Naive thymus-derived CD4-positive, alpha-beta T cell (primary cell): ENCODE measurements around the gene APBA1. TPM values are rescaled to one million over a fixed set of nuclear protein-coding genes. Genes with fewer than 3 reads are reported as not detected.

Experiments used
- ATAC-seq: fragments of 150-1000 bp; cut with Tn5 transposase; 2 replicates; pipeline ENCODE4 v1.10.0; 2021; ENCODE audit warnings: mild to moderate bottlenecking, moderate library complexity
- CTCF ChIA-PET: fragments of 350-600 bp; sonication (Branson Sonifier 250); formaldehyde crosslinking; loops from one replicate; lab custom pipeline; 2021; ENCODE audit warnings: antibody characterized with exemption; lab: Charles Lee
- POLR2A ChIA-PET: fragments of 350-600 bp; sonication (Branson Sonifier 250); formaldehyde crosslinking; loops from one replicate; lab custom pipeline; 2021; ENCODE audit warnings: antibody characterized with exemption, inconsistent platforms; lab: Charles Lee
- DNase-seq, 9 donors: peaks; one replicate each; pipeline versions ENCODE4 v3.0.0 to v3.0.0-alpha.2; 2020 to 2022; ENCODE audit warnings: mixed read lengths in 1 of 9
- H3K27ac ChIP-seq: one replicate; pipeline ENCODE4 v1.7.0; 2013; ENCODE audit warnings: mild to moderate bottlenecking, low read depth, low read length, moderate library complexity
- H3K27me3 ChIP-seq, 2 donors: one replicate each; pipeline ENCODE4 v1.7.0; 2013; ENCODE audit warnings: low read length in 2 of 2, mild to moderate bottlenecking in 2 of 2, moderate library complexity in 2 of 2; ENCODE audit not compliant: control insufficient read depth in 2 of 2, insufficient read depth in 2 of 2
- H3K36me3 ChIP-seq, 3 experiments: 1 replicate in 2 of 3; 2 replicates in 1 of 3; pipeline ENCODE4 v1.7.0; 2013; ENCODE audit warnings: low read length in 3 of 3, mild to moderate bottlenecking in 3 of 3, moderate library complexity in 1 of 3; ENCODE audit not compliant: insufficient read depth in 3 of 3, control insufficient read depth in 2 of 3
- H3K4me1 ChIP-seq, 2 donors: one replicate each; pipeline ENCODE4 v1.7.0; 2013; ENCODE audit warnings: low read length in 2 of 2, mild to moderate bottlenecking in 2 of 2, moderate library complexity in 1 of 2; ENCODE audit not compliant: control insufficient read depth in 2 of 2, insufficient read depth in 2 of 2
- H3K4me3 ChIP-seq: 2 replicates; pipeline ENCODE4 v1.7.0; 2013; ENCODE audit warnings: mild to moderate bottlenecking, low read length
- H3K9me3 ChIP-seq, 3 experiments: 1 replicate in 2 of 3; 2 replicates in 1 of 3; pipeline ENCODE4 v1.7.0; 2013; ENCODE audit warnings: low read length in 3 of 3; ENCODE audit not compliant: control insufficient read depth in 2 of 3
- H3K27ac Mint-ChIP-seq, 9 donors: one replicate each; pipeline ENCODE4 v1.8.0; 2020 to 2022; ENCODE audit warnings: mixed read lengths in 9 of 9, mild to moderate bottlenecking in 8 of 9, moderate library complexity in 5 of 9, inconsistent platforms in 2 of 9
- H3K27me3 Mint-ChIP-seq, 5 donors: one replicate each; pipeline ENCODE4 v1.8.0; 2021 to 2022; ENCODE audit warnings: mixed read lengths in 5 of 5, mild to moderate bottlenecking in 1 of 5
- H3K36me3 Mint-ChIP-seq, 5 donors: one replicate each; pipeline ENCODE4 v1.8.0; 2020 to 2022; ENCODE audit warnings: mixed read lengths in 5 of 5, mild to moderate bottlenecking in 3 of 5, inconsistent platforms in 1 of 5
- H3K4me1 Mint-ChIP-seq, 7 donors: one replicate each; pipeline ENCODE4 v1.8.0; 2020 to 2022; ENCODE audit warnings: mixed read lengths in 7 of 7, mild to moderate bottlenecking in 3 of 7, inconsistent platforms in 1 of 7
- H3K4me3 Mint-ChIP-seq, 10 donors: one replicate each; pipeline ENCODE4 v1.8.0; 2020 to 2022; ENCODE audit warnings: mild to moderate bottlenecking in 10 of 10, mixed read lengths in 10 of 10, moderate library complexity in 6 of 10, inconsistent platforms in 2 of 10
- H3K9me3 Mint-ChIP-seq, 11 donors: one replicate each; pipeline ENCODE4 v1.8.0; 2020 to 2022; ENCODE audit warnings: mixed read lengths in 11 of 11, mild to moderate bottlenecking in 4 of 11, inconsistent platforms in 1 of 11, moderate library complexity in 1 of 11
- intact Hi-C, 2 donors: fragments of 100-400 bp; cut with micrococcal nuclease; formaldehyde crosslinking; loops; one replicate each; pipeline ENCODE4 v1.15.1; 2023
- polyA plus RNA-seq, 2 donors: library from polyadenylated mRNA; unstranded; fragments of 300-500 nt; fragmentation: Illumina TruSeq; gene quantifications; one replicate each; pipeline ENCODE4 v1.2.3, GENCODE V29; 2021
- total RNA-seq, 6 experiments: library from RNA in 5 of 6; stranded (reverse) in 5 of 6; gene quantifications; 1 replicate in 5 of 6; 2 replicates in 1 of 6; pipeline ENCODE4 v1.2.3 and lab custom pipeline; 2021 to 2026

Gene APBA1
- total and polyA plus RNA-seq, 7 experiments from 2014 or later: 0.06 to 4.5 (median 1.4) TPM; not detected in 1

DNA sequence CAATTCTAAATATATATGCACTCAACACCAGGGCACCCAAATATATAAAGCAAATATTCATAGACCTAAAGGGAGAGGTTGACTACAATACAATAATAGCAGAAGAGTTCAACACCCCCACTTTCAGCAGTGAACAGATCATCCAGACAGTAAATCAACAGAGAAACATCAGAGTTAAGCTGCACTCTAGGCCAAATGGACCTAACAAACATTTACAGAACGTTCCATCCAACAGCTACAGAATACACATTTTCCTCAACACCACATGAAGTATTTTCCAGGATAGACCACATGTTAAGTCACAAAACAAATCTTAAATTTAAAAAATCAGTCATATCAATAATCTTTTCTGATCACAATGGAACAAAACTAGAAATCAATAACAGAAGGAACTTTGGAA, 18.9 kb downstream of the APBA1 start:
- peaks cover 0 to 11% (median 8%) of the 10 kb centered on the region in 5 donors for H3K27me3 Mint-ChIP-seq
- ChIA-PET CTCF (no interaction called here), POLR2A (no interaction called here)
- no peaks in the 10 kb centered on the region for H3K9me3 ChIP-seq
- no peak for DNase-seq
- no peak overlapping the region for H3K4me3 Mint-ChIP-seq
- peaks cover 0 to 2% (median 0%) of the 10 kb centered on the region in 11 donors for H3K9me3 Mint-ChIP-seq
- no peak for ATAC-seq
- intact Hi-C loops: no loop called here
- no peak overlapping the region for H3K27ac Mint-ChIP-seq
- H3K4me1 ChIP-seq: no peaks in the 10 kb centered on the region
- H3K27ac ChIP-seq: no peak overlapping the region
- H3K36me3 ChIP-seq: no peaks in the 10 kb centered on the region
- H3K36me3 Mint-ChIP-seq: peaks cover 0 to 4% (median 0%) of the 10 kb centered on the region in 5 donors
- no peaks in the 10 kb centered on the region for H3K27me3 ChIP-seq
- H3K4me1 Mint-ChIP-seq: no peaks in the 10 kb centered on the region
- H3K4me3 ChIP-seq: no peak overlapping the region

DNA sequence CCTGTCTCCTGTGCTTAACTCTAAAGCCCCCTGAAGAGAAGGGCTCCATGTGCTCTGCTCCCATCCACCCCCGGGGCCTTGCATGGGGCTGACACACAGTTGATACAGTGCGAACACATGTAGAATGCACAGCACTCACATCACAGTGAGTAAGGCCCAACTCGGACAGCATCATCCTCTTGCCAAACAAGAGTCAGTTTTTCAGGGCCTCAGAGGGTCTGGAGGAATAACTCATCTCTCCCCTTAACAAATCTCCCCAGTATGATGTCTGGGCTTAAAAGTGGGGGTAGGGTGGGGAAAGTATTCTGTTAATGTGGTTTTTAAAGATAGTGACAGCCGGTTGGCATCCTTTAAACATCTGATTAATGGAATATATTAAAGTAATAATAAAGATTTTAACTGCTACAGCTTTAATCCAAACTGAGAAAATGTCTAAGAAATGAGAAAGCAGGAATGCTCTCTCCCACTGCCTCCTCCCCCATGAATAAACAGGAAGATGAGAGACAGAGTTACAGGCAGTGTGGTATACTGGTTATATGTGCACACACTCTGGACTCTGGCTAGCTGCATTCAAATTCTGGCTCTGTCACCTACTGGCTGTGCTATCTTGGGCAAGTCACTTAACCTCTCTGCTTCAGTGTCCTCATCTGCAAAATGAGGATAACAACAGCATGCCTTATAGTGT, 22.5 kb downstream of the APBA1 start:
- Histone ChIP-seq H3K27me3 (no peaks in the 10 kb centered on the region), H3K4me1 (no peaks in the 10 kb centered on the region), H3K36me3 (no peaks in the 10 kb centered on the region), H3K4me3 (no peak overlapping the region), H3K27ac (no peak overlapping the region), H3K9me3 (no peaks in the 10 kb centered on the region)
- H3K27me3 Mint-ChIP-seq: peaks cover 0 to 11% (median 8%) of the 10 kb centered on the region in 5 donors
- DNase-seq: no peak
- peaks cover 0 to 4% (median 0%) of the 10 kb centered on the region in 5 donors for H3K36me3 Mint-ChIP-seq
- H3K27ac Mint-ChIP-seq: no peak overlapping the region
- no peak for ATAC-seq
- ChIA-PET CTCF (no interaction called here), POLR2A (no interaction called here)
- intact Hi-C loops: loop anchor here in 1 of 2 donors (10.0 kb wide), 1 partner anchor 65 kb away; no protein-coding TSS in a partner anchor
- H3K4me3 Mint-ChIP-seq: no peak overlapping the region
- no peaks in the 10 kb centered on the region for H3K4me1 Mint-ChIP-seq
- peaks cover 0 to 2% (median 0%) of the 10 kb centered on the region in 11 donors for H3K9me3 Mint-ChIP-seq

DNA sequence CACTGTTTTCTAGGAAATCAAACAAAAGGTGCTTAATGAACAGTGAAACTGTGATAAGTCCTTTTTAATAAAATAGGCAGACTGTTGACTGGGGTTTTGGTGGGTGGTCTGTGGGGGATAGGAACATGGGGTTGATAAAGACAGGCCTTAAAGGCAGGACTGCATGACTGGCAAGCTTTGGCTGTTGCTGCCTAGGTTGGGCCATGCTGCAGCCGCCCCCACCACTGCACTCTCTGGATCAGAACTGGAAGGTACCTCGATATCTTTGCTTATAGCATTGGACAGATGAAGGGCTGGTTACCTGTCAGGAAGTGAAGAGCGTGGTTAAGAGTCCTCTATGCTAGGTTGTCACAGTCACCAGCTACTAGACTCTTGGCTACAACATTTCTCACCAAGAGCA, 24.4 kb downstream of the APBA1 start:
- Histone ChIP-seq H3K27ac (no peak overlapping the region), H3K27me3 (no peaks in the 10 kb centered on the region), H3K9me3 (no peaks in the 10 kb centered on the region), H3K4me1 (no peaks in the 10 kb centered on the region), H3K36me3 (no peaks in the 10 kb centered on the region), H3K4me3 (no peak overlapping the region)
- peaks cover 0 to 4% (median 0%) of the 10 kb centered on the region in 5 donors for H3K36me3 Mint-ChIP-seq
- peaks cover 0 to 2% (median 0%) of the 10 kb centered on the region in 11 donors for H3K9me3 Mint-ChIP-seq
- no peak for ATAC-seq
- peaks cover 0 to 9% (median 7%) of the 10 kb centered on the region in 5 donors for H3K27me3 Mint-ChIP-seq
- no peak overlapping the region for H3K4me3 Mint-ChIP-seq
- intact Hi-C loops: loop anchor here in 1 of 2 donors (10.0 kb wide), 1 partner anchor 63 kb away; no protein-coding TSS in a partner anchor
- no peak for DNase-seq
- CTCF ChIA-PET: no interaction called here
- H3K27ac Mint-ChIP-seq: no peak overlapping the region
- H3K4me1 Mint-ChIP-seq: no peaks in the 10 kb centered on the region
- POLR2A ChIA-PET: no interaction called here

- intact Hi-C loops: loop anchor here in 1 of 2 donors (10.0 kb wide), 1 partner anchor 62 kb away; no protein-coding TSS in a partner anchor
- H3K27me3 Mint-ChIP-seq: peaks cover 0 to 9% (median 7%) of the 10 kb centered on the region in 5 donors
- Histone ChIP-seq H3K36me3 (no peaks in the 10 kb centered on the region), H3K27me3 (no peaks in the 10 kb centered on the region), H3K4me1 (no peaks in the 10 kb centered on the region), H3K9me3 (no peaks in the 10 kb centered on the region), H3K4me3 (no peak overlapping the region), H3K27ac (no peak overlapping the region)
- no peak overlapping the region for H3K4me3 Mint-ChIP-seq
- CTCF ChIA-PET: no interaction called here
- peaks cover 0 to 2% (median 0%) of the 10 kb centered on the region in 11 donors for H3K9me3 Mint-ChIP-seq
- peaks cover 0 to 4% (median 0%) of the 10 kb centered on the region in 5 donors for H3K36me3 Mint-ChIP-seq
- no peaks in the 10 kb centered on the region for H3K4me1 Mint-ChIP-seq
- ATAC-seq (no peak), DNase-seq (no peak)
- H3K27ac Mint-ChIP-seq: no peak overlapping the region
- POLR2A ChIA-PET: no interaction called here
These were observed 25.4 kb downstream of the APBA1 start for GRCh38 chr9:69646810-69647209.

DNA sequence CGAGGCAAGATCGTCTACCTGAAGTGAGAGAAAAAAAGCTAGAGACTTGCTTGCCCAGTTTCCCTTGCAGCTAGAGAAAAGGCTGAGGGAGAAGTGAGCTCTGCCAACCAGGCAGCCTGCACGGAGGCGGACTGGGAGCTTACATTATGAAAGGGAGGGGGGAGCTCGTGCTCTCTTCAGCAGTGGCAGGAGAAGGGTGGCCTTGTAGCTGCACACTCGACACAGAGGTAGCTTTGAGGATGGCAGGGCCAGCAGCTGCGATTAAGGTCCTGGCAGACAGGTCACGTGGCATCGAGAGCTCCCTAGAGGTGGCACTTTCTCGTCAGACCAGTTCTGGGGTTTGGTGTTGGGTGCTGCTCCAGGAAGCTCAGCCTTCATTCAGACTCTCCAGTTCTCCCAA, 26.7 kb downstream of the APBA1 start:
- H3K4me1 ChIP-seq: no peaks in the 10 kb centered on the region
- no peaks in the 10 kb centered on the region for H3K36me3 ChIP-seq
- H3K9me3 ChIP-seq: no peaks in the 10 kb centered on the region
- H3K27ac ChIP-seq: no peak overlapping the region
- no peaks in the 10 kb centered on the region for H3K27me3 ChIP-seq
- ChIA-PET POLR2A (no interaction called here), CTCF (no interaction called here)
- ATAC-seq (no peak), DNase-seq (no peak)
- H3K4me3 ChIP-seq: no peak overlapping the region
- H3K27ac Mint-ChIP-seq: no peak overlapping the region
- no peaks in the 10 kb centered on the region for H3K36me3 Mint-ChIP-seq
- peaks cover 0 to 5% (median 0%) of the 10 kb centered on the region in 11 donors for H3K9me3 Mint-ChIP-seq
- H3K4me3 Mint-ChIP-seq: no peak overlapping the region
- H3K4me1 Mint-ChIP-seq: no peaks in the 10 kb centered on the region
- intact Hi-C loops: loop anchor here in 1 of 2 donors (10.0 kb wide), 1 partner anchor 61 kb away; no protein-coding TSS in a partner anchor
- H3K27me3 Mint-ChIP-seq: peaks cover 0 to 10% (median 7%) of the 10 kb centered on the region in 5 donors

DNA sequence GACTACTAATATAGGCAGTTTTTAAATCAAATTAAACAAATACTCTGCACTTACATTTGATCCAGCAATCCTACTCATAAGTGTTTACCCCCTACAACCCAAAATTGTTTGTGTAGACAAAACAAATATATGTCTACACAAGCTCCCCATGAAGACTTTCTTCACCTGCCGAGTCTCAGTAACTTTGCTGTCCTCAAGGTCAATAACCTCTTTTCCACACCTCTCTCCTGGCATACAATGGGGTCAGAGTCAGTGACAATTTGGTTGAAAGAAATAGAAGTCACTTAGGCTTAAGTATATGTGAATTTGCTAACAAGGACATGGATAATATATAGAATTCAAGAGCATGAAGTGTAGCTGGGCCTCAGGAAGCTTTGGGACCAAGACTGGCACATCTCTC, 29.1 kb downstream of the APBA1 start:
- DNase-seq (no peak), ATAC-seq (no peak)
- H3K9me3 Mint-ChIP-seq: peaks cover 0 to 5% (median 0%) of the 10 kb centered on the region in 11 donors
- H3K4me1 ChIP-seq: no peaks in the 10 kb centered on the region
- no peak overlapping the region for H3K4me3 ChIP-seq
- no peaks in the 10 kb centered on the region for H3K36me3 ChIP-seq
- H3K4me1 Mint-ChIP-seq: no peaks in the 10 kb centered on the region
- H3K4me3 Mint-ChIP-seq: no peak overlapping the region
- no peaks in the 10 kb centered on the region for H3K36me3 Mint-ChIP-seq
- POLR2A ChIA-PET: no interaction called here
- no peaks in the 10 kb centered on the region for H3K9me3 ChIP-seq
- no peak overlapping the region for H3K27ac Mint-ChIP-seq
- CTCF ChIA-PET: no interaction called here
- H3K27me3 ChIP-seq: no peaks in the 10 kb centered on the region
- intact Hi-C loops: loop anchor here in 1 of 2 donors (10.0 kb wide), 1 partner anchor 58 kb away; no protein-coding TSS in a partner anchor
- peaks cover 0 to 11% (median 0%) of the 10 kb centered on the region in 5 donors for H3K27me3 Mint-ChIP-seq
- no peak overlapping the region for H3K27ac ChIP-seq
